Right lobe of liver (tissue), 4 donors: ENCODE data around the gene ACBD6.

ENCODE experiments used
- POLR2A ChIP-seq: fragments of 450-650 bp; IDR thresholded peaks from one replicate; pipeline ENCODE4 v1.6.1; 2017; ENCODE audit warnings: antibody characterized with exemption, mild to moderate bottlenecking
- TF ChIP-seq, protein P1 (sequence below), 4 donors: fragments of 200-600 bp in 3 of 4; fragments of 450-650 bp in 1 of 4; IDR thresholded peaks; one replicate each; pipeline versions ENCODE4 v1.5.1 to v1.8.0; 2016 to 2022; ENCODE audit warnings: antibody characterized with exemption in 4 of 4, mild to moderate bottlenecking in 2 of 4
- donor health status: DM: no; HTN: no; CAD: no.
- donor health status: DM: no; HTN: no; CAD: no.
- donor health status: DM: no; HTN: yes; CAD: no.

DNA sequence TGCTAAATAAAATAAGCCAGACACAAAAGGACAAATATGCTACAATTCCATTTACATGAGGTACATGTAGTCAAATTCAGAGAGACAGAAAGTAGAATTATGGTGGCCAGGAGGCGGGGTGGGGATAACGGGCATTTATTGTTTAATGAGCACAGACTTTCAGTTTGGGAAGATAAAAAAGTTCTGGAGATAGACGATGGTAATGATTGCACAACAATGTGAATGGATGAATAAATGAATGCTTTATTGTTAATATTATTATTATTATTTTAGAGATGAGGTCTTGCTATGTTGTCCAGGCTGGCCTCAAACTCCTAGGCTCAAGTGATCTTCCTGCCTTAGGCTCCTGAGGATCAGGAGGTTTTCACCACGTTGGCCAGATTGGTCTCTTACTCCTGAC is 150.4 kb downstream of the ACBD6 start:
- TF ChIP-seq, protein P1, sequence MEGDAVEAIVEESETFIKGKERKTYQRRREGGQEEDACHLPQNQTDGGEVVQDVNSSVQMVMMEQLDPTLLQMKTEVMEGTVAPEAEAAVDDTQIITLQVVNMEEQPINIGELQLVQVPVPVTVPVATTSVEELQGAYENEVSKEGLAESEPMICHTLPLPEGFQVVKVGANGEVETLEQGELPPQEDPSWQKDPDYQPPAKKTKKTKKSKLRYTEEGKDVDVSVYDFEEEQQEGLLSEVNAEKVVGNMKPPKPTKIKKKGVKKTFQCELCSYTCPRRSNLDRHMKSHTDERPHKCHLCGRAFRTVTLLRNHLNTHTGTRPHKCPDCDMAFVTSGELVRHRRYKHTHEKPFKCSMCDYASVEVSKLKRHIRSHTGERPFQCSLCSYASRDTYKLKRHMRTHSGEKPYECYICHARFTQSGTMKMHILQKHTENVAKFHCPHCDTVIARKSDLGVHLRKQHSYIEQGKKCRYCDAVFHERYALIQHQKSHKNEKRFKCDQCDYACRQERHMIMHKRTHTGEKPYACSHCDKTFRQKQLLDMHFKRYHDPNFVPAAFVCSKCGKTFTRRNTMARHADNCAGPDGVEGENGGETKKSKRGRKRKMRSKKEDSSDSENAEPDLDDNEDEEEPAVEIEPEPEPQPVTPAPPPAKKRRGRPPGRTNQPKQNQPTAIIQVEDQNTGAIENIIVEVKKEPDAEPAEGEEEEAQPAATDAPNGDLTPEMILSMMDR (IDR thresholded peaks at IDR 0.05): no peak
- TF ChIP-seq POLR2A: no peak
